GM15510 (cell line): ENCODE data around the gene FLNB.

Source experiments
- POLR2A ChIP-seq: IDR thresholded peaks from 3 replicates; pipeline ENCODE4 v1.6.1; 2011; ENCODE audit warnings: borderline replicate concordance; ENCODE audit not compliant: insufficient read length; ENCODE audit errors: extremely low read depth

FLNB gene

GRCh38 chr3:58065700-58066167 lies 57.5 kb downstream of the FLNB start:
- TF ChIP-seq POLR2A, result no peak

DNA sequence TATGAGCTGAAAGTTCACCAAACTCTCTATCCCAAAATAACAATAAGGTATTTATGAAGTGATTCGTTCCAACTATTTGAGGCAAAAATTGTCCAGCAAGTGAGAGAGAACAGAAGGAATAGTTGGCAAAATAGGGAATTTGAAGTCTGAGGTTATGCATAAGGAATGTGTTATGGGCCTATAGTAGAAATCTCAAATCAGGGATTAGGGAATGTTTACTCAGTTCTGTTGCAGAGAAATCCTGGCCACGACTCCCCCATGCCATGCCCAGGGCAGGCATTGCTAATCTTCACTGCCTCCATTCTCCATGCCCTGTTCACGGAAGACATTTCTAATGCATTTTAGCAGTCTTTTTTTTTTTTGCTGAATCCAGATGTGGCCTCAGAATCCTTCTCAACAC lies 58.6 kb downstream of the FLNB start:
- no peak for TF ChIP-seq POLR2A

GRCh38 chr3:58068122-58068809 lies 60.0 kb downstream of the FLNB start:
- no peak for TF ChIP-seq POLR2A

GRCh38 chr3:58071480-58071971 lies 63.3 kb downstream of the FLNB start:
- TF ChIP-seq POLR2A, result no peak

DNA sequence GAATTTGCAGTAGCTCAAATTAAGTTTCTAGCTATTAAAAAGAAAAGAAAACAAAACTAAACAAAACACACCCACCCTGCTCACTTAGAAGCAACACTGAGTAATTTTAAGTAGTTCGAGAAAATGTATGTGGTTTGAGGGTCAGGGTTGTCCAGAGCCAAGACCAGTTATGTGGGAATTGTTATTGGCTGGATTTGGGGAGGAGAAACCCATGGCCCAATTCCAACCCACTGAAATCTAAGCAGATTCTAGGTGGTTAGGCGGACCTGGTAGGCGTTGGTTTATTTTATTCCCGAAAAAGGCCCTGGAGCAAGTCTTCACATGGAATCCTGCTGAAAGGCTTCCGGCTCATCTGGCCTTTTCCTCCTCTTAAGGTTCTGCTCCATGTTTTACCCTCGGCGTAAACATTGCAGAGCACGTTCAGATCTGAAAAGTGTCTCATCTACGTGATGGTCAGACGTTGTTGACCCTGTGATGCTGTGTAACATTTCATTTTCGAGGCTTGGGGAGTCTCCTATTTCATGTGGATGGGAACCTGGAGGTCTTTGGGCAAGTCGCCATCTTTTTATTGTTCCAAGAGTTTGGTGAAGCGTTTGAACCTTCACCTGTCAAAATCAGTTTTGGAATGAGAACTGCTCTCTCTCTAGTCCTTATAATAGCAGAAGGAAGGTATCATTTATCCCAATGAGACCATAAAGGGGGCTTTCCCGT lies 64.0 kb downstream of the FLNB start:
- no peak for TF ChIP-seq POLR2A

GRCh38 chr3:58072763-58073130 lies 64.5 kb downstream of the FLNB start:
- TF ChIP-seq POLR2A, result no peak

- TF ChIP-seq POLR2A, result no peak
Measured at GRCh38 chr3:58073301-58074108, 65.3 kb downstream of the FLNB start.

DNA sequence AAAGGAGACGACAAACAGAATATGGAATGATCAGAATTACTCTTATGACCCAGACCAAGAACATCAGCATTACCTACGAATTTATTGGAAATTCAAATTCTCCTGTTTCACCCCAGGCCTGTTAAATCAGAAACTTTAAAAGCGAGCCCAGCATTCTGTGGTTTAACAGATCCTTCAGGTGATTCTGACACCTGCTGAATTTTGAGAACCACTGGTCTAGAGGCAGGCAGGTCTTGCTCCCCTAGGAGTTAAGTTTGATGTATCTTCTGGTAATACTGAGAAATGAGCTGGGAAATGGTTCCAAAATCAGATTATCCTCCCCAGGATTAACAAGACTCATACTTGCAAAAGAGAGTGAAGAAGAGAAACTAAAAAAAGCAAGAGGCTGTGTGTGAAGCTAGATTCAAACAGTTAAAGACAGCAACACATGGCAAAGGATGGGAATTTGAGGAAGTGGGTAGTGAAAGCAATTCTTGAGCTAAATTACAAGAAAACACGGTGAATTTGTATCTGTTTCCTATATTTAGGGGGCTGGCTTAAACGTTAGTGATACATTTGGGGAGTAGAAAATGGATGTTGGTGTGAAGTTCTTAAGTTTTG lies 66.0 kb downstream of the FLNB start:
- no peak for TF ChIP-seq POLR2A

- TF ChIP-seq POLR2A, result no peak
Measured at GRCh38 chr3:58074997-58075396, 66.8 kb downstream of the FLNB start.

GRCh38 chr3:58077596-58078285 lies 69.5 kb downstream of the FLNB start:
- TF ChIP-seq POLR2A, result no peak

DNA sequence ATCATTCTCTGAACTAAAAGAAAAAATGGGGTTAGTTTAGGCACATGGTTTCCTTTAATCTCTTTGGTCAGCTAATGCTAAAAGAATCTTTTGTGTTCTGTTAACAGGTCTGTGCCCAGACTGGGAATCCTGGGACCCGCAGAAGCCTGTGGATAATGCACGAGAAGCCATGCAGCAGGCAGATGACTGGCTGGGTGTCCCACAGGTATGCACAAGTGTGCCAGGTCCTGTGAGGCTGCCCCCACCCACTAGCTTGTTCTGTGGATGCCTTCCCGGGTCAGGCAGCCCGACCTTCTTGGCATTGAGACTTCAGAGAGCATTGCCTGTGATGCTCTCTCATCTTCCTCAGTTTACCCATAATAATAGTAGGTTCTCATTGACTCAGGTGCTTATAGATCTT lies 70.4 kb downstream of the FLNB start:
- TF ChIP-seq POLR2A, result no peak

GRCh38 chr3:58079773-58080172 lies 71.6 kb downstream of the FLNB start:
- TF ChIP-seq POLR2A, result no peak

GRCh38 chr3:58082047-58082446 lies 73.8 kb downstream of the FLNB start:
- no peak for TF ChIP-seq POLR2A

- no peak for TF ChIP-seq POLR2A
Measured at GRCh38 chr3:58084166-58084565, 75.9 kb downstream of the FLNB start.
